SK-N-MC (cell line): ENCODE measurements around the gene KIF23.

ENCODE experiments used
- EZH2 ChIP-seq: fragments of 200-600 bp; sonication (generic); IDR thresholded peaks from one replicate; pipeline ENCODE4 v1.6.1; 2017; ENCODE audit warnings: antibody characterized with exemption
- FOXP2 ChIP-seq: optimal IDR thresholded peaks from 2 replicates; pipeline ENCODE3; 2011; ENCODE audit warnings: mild to moderate bottlenecking, moderate library complexity; ENCODE audit not compliant: insufficient read depth; ENCODE audit errors: extremely low read length, control extremely low read depth

GRCh38 chr15:69439623-69440022, 25.5 kb downstream of the KIF23 start:
- no peak for TF ChIP-seq EZH2
- no peak for TF ChIP-seq FOXP2
